GM12872 (cell line): ENCODE data around the gene OMP.

Experiments
- TF ChIP-seq, protein P1 (sequence below): IDR thresholded peaks from 3 replicates; pipeline ENCODE4 v1.5.1; 2011; ENCODE audit warnings: low read depth, mild to moderate bottlenecking, low read length, moderate library complexity; ENCODE audit not compliant: insufficient read depth

Gene OMP

DNA sequence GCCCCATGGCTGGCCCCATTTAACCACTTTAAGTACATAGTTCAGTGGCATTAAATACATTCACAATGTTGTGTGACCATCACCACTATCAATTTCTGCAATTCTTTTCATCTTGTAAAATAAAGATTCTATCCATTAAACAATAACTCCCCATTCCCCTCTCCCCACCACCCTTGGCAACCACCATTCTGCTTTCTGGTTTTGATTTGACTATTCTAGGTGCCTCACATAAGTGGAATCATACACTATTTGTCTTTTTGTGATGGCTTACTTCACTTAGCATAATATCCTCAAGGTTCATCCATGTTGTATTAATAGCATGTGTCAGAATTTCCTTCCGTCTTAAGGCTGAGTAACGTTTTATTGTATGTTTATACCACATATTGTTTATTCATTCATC lies 32.4 kb downstream of the OMP start:
- TF ChIP-seq, protein P1, sequence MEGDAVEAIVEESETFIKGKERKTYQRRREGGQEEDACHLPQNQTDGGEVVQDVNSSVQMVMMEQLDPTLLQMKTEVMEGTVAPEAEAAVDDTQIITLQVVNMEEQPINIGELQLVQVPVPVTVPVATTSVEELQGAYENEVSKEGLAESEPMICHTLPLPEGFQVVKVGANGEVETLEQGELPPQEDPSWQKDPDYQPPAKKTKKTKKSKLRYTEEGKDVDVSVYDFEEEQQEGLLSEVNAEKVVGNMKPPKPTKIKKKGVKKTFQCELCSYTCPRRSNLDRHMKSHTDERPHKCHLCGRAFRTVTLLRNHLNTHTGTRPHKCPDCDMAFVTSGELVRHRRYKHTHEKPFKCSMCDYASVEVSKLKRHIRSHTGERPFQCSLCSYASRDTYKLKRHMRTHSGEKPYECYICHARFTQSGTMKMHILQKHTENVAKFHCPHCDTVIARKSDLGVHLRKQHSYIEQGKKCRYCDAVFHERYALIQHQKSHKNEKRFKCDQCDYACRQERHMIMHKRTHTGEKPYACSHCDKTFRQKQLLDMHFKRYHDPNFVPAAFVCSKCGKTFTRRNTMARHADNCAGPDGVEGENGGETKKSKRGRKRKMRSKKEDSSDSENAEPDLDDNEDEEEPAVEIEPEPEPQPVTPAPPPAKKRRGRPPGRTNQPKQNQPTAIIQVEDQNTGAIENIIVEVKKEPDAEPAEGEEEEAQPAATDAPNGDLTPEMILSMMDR, result no peak

DNA sequence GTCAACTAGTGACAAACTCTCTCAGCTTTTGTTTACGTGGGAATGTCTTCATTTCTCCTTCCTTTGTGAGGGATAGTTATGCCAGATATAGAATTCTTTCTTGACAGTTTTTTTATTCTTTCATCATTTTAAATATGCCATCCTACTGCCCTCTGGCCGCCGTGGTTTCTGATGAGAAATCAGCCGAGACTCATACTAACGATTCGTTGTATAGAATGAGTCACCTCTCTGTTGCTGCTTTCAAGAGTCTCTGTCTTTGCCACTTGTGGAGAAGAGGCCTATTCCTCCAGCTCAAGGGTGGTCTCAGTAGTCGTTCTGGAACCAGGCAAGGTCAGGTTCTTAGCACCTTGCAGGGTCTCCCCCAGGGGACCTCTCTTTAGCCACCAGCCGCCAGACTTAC lies 33.4 kb downstream of the OMP start:
- TF ChIP-seq, protein P1, result no peak

DNA sequence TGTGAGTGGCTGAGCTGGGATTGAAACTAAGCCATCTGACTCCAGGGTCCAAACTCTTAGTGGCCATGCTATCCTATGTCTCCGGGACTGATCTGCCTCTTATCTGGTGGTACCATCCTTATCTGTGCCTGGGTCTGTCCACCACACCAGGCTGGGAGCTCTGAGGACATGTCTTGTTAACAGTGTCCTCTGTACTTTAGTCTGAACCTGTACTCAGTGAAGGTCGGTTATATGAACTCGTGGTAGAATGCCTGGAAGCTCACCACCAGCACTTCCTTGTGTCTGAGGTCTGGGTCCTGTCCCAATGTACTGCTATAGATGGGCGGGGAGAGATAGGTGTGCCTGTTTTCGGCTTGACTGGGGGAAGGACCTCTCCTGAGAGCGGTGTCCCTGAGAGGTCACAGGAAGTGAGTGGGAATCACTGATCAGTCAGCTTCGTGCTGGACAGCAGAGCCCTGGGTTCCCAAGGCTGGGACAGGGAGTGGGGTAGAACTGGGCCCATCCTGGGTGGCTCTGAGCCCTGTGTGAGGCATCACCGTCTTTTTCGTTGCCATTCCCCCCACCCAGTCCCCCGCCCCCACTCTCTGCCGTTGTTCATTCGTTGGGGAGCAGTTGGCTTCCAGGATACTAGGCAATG lies 34.3 kb downstream of the OMP start:
- TF ChIP-seq, protein P1, result no peak

DNA sequence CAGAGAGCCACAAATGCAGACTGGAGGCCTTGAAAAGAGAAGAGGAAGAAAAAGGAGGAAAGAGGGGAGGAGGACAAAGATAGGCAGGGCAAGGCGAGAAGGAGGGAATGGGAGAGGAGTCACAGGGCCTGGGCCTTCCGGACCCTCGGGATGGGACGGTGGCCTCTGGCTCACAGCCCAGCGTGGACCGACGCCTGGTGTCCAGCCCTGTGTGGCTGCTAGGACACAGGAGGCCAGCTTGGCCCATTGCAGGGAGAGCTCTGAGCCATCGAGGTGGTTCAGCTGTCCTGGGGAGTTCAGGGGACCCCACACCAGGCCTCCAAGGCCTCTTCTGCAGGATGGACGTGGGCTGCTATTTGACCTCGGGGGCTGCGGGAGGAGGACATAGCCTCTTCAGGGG lies 34.8 kb downstream of the OMP start:
- TF ChIP-seq, protein P1, result no peak

DNA sequence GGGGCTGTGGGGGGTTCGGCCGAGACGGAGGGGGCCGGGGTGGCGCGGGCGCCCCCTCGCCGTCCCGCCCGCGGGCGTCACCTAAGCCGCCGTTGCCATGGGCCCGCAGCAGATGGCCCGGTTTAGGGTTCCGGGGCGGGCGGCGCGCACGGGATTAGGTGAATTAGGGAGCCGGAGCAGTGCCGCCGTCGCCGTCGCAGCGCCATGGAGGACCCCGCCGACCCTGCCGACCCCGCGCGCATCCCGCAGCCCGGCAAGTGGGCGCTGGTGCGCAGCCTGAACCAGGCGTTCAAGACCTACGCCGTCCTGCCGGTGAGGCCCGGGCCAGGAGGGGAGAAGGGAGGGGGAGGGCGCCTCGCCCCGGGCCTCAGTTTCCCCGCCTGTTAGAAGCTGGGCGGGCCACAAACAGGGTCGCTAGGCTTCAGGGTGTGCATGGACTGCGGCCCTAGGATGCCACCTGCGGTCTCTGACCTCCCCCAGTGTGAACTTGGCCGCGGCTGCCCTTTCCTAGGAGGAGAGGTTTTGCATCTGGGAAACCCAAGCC lies 35.5 kb downstream of the OMP start:
- TF ChIP-seq, protein P1, result no peak

DNA sequence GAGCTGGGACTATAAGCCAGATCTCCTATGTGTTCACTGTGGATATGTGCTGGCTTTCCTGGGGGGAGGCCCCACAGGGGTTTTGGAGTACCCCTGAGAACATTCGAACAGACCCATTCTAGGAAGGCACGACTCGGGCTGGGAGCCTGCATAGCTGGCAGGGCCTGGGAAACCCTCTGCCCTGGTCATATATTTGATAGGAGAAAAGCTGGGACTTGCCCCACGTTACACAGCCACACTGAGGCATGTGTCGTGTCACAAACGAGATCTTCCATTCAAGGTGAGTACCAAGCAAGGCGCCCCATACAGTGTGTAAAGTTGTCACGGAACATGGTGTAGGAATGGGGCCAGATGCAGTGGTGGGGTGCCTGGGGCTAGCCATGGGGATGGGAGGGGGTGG lies 36.6 kb downstream of the OMP start:
- TF ChIP-seq, protein P1, result no peak

DNA sequence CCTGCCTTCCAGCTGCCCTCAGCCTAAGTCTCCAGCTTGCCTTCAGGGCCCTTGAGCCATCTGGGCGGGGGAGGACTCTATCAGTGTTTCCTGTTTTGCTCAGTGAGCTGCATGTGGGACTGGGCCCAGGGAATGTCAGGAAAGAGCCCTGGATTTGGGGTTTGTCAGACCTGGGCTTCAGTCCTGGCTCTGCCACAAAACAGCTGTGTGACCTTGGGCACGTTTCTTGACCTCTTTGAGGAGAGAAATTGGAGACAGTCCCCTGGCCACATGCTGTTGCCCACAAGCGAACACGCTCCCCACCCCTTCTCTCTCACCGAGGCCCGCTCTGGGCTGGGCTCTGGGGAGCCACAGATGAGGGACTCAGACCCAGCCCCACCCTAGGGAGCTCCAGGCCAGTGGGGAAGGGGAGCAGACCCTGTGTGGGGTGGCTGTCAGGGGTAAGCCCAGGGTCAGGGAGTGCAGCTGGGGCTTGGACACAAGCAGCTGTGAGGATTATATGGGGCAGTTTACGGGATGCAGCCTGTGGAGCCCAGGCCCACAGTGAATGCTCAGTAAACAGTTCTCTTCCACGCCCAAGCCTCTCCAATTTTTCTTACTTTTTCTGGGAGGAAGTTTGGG lies 37.7 kb downstream of the OMP start:
- TF ChIP-seq, protein P1, result no peak
